ENCODE data around the gene INAFM1. TPM values are rescaled to one million over a fixed set of nuclear protein-coding genes. Genes with fewer than 3 reads are reported as not detected.
"Not testable (repeated sequence)": the region's sequence is repeated elsewhere in the genome, so short reads cannot be mapped to it uniquely, and the experiment has no call there.

INAFM1 gene
- total RNA-seq, 1 experiment from 2014 or later = 5.5 TPM

DNA sequence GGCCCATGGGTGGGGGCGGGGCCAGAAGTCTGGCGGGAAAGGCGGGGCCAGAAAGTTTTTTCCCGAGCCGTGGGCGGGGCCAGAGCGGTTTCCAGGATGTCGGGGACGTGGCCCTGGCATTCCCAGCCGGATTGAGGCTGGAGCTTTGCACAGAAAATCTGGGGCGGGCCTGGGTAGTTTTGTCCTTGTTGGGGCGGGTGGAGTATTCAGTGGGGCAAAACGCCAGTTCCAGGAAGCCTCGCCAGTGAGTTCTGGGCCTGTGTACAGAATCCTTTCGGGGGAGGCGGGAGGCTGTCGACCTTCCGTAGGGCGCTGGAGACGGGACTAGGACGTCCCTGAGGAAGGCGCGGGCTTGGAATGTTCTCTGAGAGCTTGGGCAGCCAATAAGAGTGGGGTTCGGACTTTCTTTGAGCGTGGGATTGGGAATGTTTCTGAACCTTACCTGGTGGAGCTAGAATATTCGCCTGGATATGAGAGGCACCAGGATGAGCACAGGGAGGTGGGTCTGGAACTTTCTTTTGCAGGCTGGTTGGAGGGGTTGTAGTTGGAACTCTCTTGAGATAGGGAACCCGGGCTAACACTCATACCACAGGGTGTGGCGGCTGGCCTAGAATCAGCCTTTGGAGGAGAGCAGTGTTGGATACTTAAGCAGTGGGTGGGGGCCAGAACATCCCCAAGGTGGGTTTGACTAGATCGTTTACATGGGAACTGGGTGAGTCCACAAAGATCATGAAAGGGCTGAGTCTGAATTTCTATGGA, 17.1 kb upstream of the INAFM1 start:
- peaks cover 41% of the 10 kb centered on the region for H3K36me3 ChIP-seq
- H3K27me3 ChIP-seq = no peaks in the 10 kb centered on the region
- H3K9me3 ChIP-seq = no peaks in the 10 kb centered on the region
- H3K4me3 ChIP-seq = peak overlapping the region; percentile 62
- no peak for DNase-seq

DNA sequence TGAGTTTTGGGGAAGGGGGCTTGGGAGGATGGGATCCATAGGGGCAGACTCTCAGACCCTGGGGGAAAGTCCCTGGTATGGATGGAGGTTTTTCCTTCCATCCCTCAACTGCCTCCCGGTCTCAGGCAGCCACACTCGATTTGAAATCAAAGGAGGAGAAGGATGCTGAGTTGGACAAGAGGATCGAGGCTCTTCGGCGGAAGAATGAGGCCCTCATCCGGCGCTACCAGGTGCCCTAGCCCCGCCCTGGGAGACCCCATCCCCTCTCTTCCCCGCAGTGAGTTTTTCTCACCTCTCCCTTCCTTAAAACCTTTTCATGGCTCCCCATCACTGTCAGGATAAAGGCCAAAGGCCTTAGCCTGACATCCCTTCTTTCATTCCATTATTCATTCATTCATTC, 16.3 kb upstream of the INAFM1 start:
- Histone ChIP-seq H3K9me3 (no peaks in the 10 kb centered on the region), H3K27me3 (no peaks in the 10 kb centered on the region), H3K36me3 (peaks cover 48% of the 10 kb centered on the region), H3K4me3 (peak overlapping the region; percentile 62; the same call in 1 of the 2 replicates)
- DNase-seq = no peak

DNA sequence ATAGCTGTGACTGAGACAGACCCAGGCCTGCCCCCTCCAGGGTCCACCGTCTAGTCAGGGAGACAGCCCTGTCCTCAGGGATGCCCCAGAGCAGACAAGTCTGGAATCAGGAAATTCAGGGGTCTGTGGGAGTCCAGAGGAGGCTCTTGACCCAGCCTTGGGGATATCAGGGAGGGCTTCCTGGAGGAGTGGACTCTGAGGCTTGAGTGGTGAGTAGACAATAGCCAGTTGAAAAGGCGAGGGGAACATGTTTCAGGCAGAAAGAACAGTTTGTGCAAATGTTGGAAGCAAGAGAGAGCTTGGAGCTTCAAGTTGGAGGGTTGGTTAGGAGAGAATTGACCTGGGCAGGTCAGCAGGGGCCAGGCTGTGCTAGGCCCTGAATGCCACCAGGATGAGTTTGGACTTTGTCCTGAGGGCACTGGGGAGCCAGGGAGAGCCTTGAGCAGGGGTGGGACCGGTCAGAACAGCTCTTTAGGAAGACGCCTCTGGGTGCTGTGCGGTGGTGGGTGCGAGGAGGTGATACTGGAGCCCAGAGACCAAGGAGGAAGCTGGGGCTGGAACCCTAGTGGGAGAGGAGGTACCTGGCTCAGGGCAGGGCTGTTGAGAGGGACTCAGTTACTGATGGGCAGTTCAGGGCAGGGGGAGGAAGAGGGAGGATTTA, 15.7 kb upstream of the INAFM1 start:
- Histone ChIP-seq H3K36me3 (peaks cover 54% of the 10 kb centered on the region), H3K4me3 (no peak overlapping the region), H3K9me3 (no peaks in the 10 kb centered on the region), H3K27me3 (no peaks in the 10 kb centered on the region)
- DNase-seq = no peak

DNA sequence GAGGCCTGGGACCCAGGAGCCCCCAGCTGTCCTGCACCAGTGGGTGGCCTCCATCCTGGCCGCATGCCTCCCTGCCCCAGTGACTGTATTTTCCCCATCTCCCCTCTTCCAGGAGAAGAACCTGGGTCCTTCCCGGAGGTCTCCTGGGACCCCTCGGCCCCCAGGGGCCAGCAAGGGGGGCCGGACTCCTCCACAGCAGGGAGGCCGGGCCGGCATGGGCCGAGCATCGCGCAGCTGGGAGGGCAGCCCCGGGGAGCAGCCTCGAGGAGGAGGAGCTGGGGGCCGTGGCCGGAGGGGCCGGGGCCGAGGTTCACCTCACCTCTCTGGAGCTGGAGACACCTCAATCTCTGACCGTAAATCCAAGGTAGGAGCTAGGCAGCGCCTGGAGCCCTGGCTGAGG, 14.2 kb upstream of the INAFM1 start:
- Histone ChIP-seq H3K36me3 (peaks cover 63% of the 10 kb centered on the region), H3K4me3 (no peak overlapping the region), H3K9me3 (no peaks in the 10 kb centered on the region), H3K27me3 (no peaks in the 10 kb centered on the region)
- no peak for DNase-seq

- not testable (repeated sequence) for H3K4me3 ChIP-seq, DNase-seq, H3K9me3 ChIP-seq, H3K27me3 ChIP-seq
- H3K36me3 ChIP-seq = peaks cover 75% of the 10 kb centered on the region
Observed at GRCh38 chr19:47261946-47262793, 12.5 kb upstream of the INAFM1 start.

- Histone ChIP-seq H3K4me3 (no peak overlapping the region), H3K27me3 (no peaks in the 10 kb centered on the region), H3K36me3 (peaks cover 75% of the 10 kb centered on the region), H3K9me3 (no peaks in the 10 kb centered on the region)
- DNase-seq = no peak
Observed at GRCh38 chr19:47264629-47265028, 10.1 kb upstream of the INAFM1 start.

DNA sequence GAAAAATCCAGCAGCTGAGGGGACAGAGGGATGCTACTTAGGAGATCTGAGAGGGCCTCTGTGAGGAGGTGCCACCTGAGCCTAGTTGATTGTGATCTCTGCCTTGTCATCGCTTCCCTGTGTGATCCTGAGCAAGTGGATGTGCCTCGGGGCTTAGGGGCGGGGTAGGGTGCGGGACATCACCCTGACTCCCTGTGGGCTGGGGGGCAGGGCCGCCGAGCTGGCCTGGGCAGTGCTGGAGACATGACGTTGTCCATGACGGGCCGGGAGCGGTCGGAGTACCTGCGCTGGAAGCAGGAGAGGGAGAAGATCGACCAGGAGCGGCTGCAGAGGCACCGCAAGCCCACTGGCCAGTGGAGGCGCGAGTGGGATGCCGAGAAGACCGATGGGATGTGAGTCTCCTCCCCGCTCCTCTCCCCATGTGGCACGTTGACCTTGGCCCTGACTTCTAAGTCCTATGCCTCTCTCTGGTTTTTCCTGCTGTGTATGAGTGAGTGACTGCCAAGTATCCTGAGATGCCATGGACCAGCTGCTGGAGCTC, 8.2 kb upstream of the INAFM1 start:
- peaks cover 62% of the 10 kb centered on the region for H3K36me3 ChIP-seq
- no peak overlapping the region for H3K4me3 ChIP-seq
- no peaks in the 10 kb centered on the region for H3K27me3 ChIP-seq
- no peak for DNase-seq
- H3K9me3 ChIP-seq = no peaks in the 10 kb centered on the region

DNA sequence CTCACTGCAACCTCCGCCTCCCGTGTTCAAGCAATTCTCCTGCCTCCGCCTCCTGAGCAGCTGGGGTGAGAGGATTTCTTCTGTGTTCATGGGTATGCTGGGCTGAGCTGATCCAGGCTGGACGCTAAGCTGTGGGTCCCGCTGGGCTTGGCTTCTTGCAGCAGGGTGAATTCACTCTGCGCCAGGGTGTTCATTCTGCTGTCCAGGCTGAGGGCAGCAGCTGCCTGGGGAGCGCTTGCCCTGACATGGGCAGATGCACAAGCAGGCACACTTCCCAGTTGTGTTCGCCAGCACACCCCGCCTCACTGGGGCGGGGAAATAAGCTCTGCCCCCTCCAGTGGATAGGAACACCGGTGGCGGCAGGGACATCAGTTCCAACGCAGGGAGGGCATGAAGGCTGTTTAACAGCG, 7.3 kb upstream of the INAFM1 start:
- no peak for DNase-seq
- no peaks in the 10 kb centered on the region for H3K27me3 ChIP-seq
- H3K4me3 ChIP-seq = no peak overlapping the region
- no peaks in the 10 kb centered on the region for H3K9me3 ChIP-seq
- H3K36me3 ChIP-seq = peaks cover 56% of the 10 kb centered on the region

DNA sequence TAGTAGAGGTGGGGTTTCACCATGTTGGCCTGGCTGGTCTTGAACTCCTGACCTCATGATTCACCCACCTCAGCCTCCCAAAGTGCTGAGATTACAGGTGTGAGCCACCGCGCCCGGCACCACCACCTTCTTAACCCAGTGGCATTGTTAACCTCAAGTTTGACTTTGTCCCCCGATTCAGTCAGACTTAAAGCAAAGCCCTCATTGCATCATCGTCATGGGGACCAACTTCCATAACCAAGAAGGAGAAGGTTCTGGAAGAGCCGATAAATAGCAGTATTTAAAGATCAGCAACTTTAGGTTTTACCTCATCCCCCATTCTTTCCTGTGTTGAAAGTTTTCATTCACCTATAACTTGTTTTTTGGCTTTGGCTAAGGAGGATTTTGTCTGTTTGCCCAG, 6.7 kb upstream of the INAFM1 start:
- Histone ChIP-seq H3K4me3 (no peak overlapping the region), H3K36me3 (peaks cover 51% of the 10 kb centered on the region), H3K27me3 (no peaks in the 10 kb centered on the region), H3K9me3 (no peaks in the 10 kb centered on the region)
- DNase-seq = no peak

- peaks cover 37% of the 10 kb centered on the region for H3K36me3 ChIP-seq
- no peaks in the 10 kb centered on the region for H3K9me3 ChIP-seq
- H3K27me3 ChIP-seq = no peaks in the 10 kb centered on the region
- no peak for DNase-seq
- H3K4me3 ChIP-seq = no peak overlapping the region
Observed at GRCh38 chr19:47269596-47269995, 5.1 kb upstream of the INAFM1 start.

DNA sequence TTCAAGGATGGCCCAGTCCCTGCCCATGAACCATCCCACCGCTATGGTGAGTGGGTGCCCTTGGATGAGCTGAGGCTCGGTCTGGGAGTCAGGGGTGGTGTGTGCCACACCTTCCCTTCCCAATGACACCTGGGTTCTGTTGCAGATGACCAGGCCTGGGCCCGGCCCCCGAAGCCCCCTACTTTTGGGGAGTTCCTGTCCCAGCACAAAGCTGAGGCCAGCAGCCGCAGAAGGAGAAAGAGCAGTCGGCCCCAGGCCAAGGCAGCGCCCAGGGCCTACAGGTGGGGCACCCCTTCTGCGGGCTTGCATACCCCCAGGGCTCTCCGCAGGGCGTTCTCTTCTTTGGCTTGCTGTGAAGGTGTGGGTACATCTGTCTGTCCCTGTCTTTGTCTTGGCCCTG, 4.3 kb upstream of the INAFM1 start:
- Histone ChIP-seq H3K27me3 (no peaks in the 10 kb centered on the region), H3K36me3 (peaks cover 32% of the 10 kb centered on the region), H3K9me3 (no peaks in the 10 kb centered on the region), H3K4me3 (no peak overlapping the region)
- no peak for DNase-seq

- H3K4me3 ChIP-seq = no peak overlapping the region
- no peaks in the 10 kb centered on the region for H3K27me3 ChIP-seq
- DNase-seq = no peak
- H3K9me3 ChIP-seq = no peaks in the 10 kb centered on the region
- peaks cover 22% of the 10 kb centered on the region for H3K36me3 ChIP-seq
Observed at GRCh38 chr19:47271949-47272348, 2.7 kb upstream of the INAFM1 start.

DNA sequence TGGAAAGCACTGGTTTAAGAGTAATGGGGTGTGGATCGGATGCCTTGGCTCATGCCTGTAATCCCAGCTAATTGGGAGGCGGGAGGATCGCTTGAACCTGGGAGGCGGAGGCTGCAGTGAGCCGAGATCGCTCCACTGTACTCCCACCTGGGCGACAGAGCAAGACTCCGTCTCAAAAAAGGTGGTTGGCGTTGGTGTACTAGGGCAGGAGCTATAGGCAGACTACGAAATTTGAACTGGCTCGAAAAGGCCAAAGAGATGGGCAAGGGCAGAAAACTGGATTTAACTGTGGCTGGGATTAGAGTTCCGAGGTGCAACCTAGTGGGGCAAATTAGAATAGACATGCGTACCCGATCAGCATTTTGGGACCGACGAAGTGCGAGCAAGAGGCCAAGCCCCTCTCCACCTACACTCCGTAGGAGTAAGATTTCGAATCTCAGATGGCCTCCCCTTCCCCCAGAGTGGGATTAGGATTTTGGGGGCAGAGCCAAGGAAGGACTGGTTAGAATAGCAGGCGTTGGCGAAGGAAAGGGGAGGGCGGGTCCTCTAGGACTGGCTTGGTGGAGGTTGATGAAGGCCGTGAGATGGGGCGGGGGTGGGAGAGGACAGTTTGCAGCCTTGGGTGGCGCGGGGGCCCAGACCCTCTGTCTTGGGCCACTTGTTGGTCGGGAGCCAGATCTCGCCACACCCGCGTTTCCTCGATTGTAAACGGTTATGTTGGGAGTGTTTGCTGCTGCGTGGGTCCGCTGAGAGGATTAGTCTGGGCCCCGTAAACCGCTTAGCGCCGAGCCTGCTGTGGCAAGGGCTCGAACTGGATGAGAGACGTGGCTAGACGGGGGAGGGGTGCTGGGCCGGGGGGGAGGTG, 2.0 kb upstream of the INAFM1 start:
- Histone ChIP-seq H3K4me3 (peak overlapping the region; percentile 59), H3K9me3 (no peaks in the 10 kb centered on the region), H3K36me3 (peaks cover 16% of the 10 kb centered on the region), H3K27me3 (no peaks in the 10 kb centered on the region)
- no peak for DNase-seq

DNA sequence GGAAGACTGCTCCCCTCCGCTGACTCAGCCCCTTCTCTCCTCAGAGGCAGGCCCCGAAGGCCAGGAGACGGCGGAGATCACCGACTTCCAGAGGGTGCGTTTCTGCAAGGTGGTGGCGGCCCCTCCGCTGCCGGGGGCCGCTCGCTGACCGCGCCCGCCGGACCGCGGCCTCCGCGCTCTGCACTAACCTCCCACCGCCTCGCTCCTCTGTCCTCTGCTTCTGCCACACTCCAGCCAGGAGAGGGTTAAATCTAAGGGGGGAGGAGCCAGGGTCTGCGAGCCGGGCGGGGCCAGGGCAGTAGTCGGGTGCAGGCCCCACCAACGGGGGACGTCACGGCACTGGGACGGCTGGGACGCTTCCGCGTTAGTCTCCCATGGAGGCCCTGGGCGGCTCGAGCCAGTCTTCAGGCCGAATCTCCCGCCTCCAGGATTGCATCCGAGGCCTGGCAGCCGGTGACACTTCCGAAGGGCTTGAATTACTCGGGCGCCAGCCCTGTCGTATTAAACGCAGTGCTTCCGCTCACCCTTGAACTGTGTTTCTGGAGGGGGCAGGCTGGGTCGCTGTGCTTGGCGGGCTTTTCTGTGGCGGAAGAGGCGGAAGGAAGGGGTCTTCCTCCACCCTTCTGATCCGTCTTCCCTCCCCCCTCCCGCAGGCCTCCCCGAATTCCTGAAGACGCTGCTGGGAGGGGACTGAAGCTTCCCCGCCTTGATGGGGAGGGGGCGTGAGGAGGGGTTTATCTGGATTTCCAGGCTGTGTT, 1.2 kb upstream of the INAFM1 start:
- Histone ChIP-seq H3K27me3 (no peaks in the 10 kb centered on the region), H3K4me3 (peak overlapping the region; percentile 59), H3K36me3 (peaks cover 8% of the 10 kb centered on the region), H3K9me3 (no peaks in the 10 kb centered on the region)
- DNase-seq = peak; percentile 95

GRCh38 chr19:47274891-47275761, 441 bp downstream of the INAFM1 start:
- no peaks in the 10 kb centered on the region for H3K9me3 ChIP-seq
- H3K27me3 ChIP-seq = no peaks in the 10 kb centered on the region
- H3K4me3 ChIP-seq = peak overlapping the region; percentile 32
- peaks cover 7% of the 10 kb centered on the region for H3K36me3 ChIP-seq
- no peak for DNase-seq
